ENCODE measurements around the gene ELL.
A peak's percentile ranks its signal among the peaks of the same experiment; 100 is the strongest.

Gene ELL

GRCh38 chr19:18551631-18552030 lies 29.8 kb upstream of the ELL start:
- no peaks in the 10 kb centered on the region for H3K27me3 ChIP-seq (ENCODE audit: control insufficient read depth in 1 of 2, insufficient read depth in 1 of 2, low read length in 2 of 2)
- WGBS, result 83% methylated on average over 5 of the region's 6 CpGs

GRCh38 chr19:18543814-18544475 lies 22.1 kb upstream of the ELL start:
- H3K18ac ChIP-seq (ENCODE audit: low read depth in 1 of 2, low read length in 2 of 2), result peak overlapping the region; percentile 64 to 75
- H2BK5ac ChIP-seq (ENCODE audit: low read depth, low read length, poor library complexity, severe bottlenecking), result no peak overlapping the region
- H2BK12ac ChIP-seq (ENCODE audit: low read length in 2 of 2), result peak overlapping the region in 1 of 2 experiments; percentile 97
- H2BK120ac ChIP-seq (ENCODE audit: low read depth, low read length), result peak overlapping the region; percentile 73
- H3K36me3 ChIP-seq (ENCODE audit: control insufficient read depth in 1 of 2, insufficient read depth in 2 of 2, low read depth in 1 of 2, low read length in 2 of 2), result peaks cover 22 to 24% of the 10 kb centered on the region in 2 experiments
- H3K9me3 ChIP-seq (ENCODE audit: control insufficient read depth, low read length), result no peaks in the 10 kb centered on the region
- peak overlapping the region in 1 of 2 experiments; percentile 33 for H3K4ac ChIP-seq (ENCODE audit: low read depth in 1 of 2, low read length in 2 of 2)
- no peak overlapping the region for H3K27ac ChIP-seq (ENCODE audit: low read length, poor library complexity, severe bottlenecking)
- peaks cover 11% of the 10 kb centered on the region for H3K4me1 ChIP-seq (ENCODE audit: control insufficient read depth, insufficient read depth, low read depth, low read length)
- H2BK15ac ChIP-seq (ENCODE audit: low read depth, poor library complexity, severe bottlenecking), result peak overlapping the region; percentile 23
- H4K8ac ChIP-seq (ENCODE audit: low read length), result peak overlapping the region; percentile 100
- WGBS, result 11% methylated on average over 11 of the region's 12 CpGs
- peak overlapping the region; percentile 88 for H3K4me2 ChIP-seq (ENCODE audit: low read length, poor library complexity, severe bottlenecking)
- no peak overlapping the region for H3K14ac ChIP-seq (ENCODE audit: low read length in 2 of 2)
- peak overlapping the region; percentile 82 for H3K9ac ChIP-seq (ENCODE audit: low read length)
- H2AK5ac ChIP-seq (ENCODE audit: low read length, severe bottlenecking), result no peak overlapping the region
- H3K23ac ChIP-seq (ENCODE audit: low read length in 2 of 2), result no peak overlapping the region
- H3K79me1 ChIP-seq (replicated peaks; ENCODE audit: low read length, poor library complexity, severe bottlenecking), result peaks cover 21% of the 10 kb centered on the region
- H2AFZ ChIP-seq (ENCODE audit: low read depth, low read length), result peak overlapping the region; percentile 43
- peak overlapping the region; percentile 92 for H4K91ac ChIP-seq (ENCODE audit: low read length)
- no peaks in the 10 kb centered on the region for H3K27me3 ChIP-seq (ENCODE audit: control insufficient read depth in 1 of 2, insufficient read depth in 1 of 2, low read length in 2 of 2)
- peak overlapping the region; percentile 52 to 79 for H3K4me3 ChIP-seq (ENCODE audit: insufficient read depth in 1 of 2, low read depth in 1 of 2, low read length in 2 of 2)
- DNase-seq, result peak; percentile 84

More at GRCh38 chr19:18551631-18552030, 29.8 kb upstream of the ELL start:
- H3K23ac ChIP-seq (ENCODE audit: low read length in 2 of 2), result no peak overlapping the region
- H3K27ac ChIP-seq (ENCODE audit: low read length, poor library complexity, severe bottlenecking), result no peak overlapping the region
- H3K4me3 ChIP-seq (ENCODE audit: insufficient read depth in 1 of 2, low read depth in 1 of 2, low read length in 2 of 2), result no peak overlapping the region
- H4K91ac ChIP-seq (ENCODE audit: low read length), result no peak overlapping the region
- no peak overlapping the region for H3K9ac ChIP-seq (ENCODE audit: low read length)
- H3K9me3 ChIP-seq (ENCODE audit: control insufficient read depth, low read length), result no peaks in the 10 kb centered on the region
- no peak overlapping the region for H2BK120ac ChIP-seq (ENCODE audit: low read depth, low read length)
- no peak overlapping the region for H3K4ac ChIP-seq (ENCODE audit: low read depth in 1 of 2, low read length in 2 of 2)
- H2AK5ac ChIP-seq (ENCODE audit: low read length, severe bottlenecking), result no peak overlapping the region
- no peak overlapping the region for H2BK15ac ChIP-seq (ENCODE audit: low read depth, poor library complexity, severe bottlenecking)
- H4K8ac ChIP-seq (ENCODE audit: low read length), result no peak overlapping the region
- no peaks in the 10 kb centered on the region for H3K36me3 ChIP-seq (ENCODE audit: control insufficient read depth in 1 of 2, insufficient read depth in 2 of 2, low read depth in 1 of 2, low read length in 2 of 2)
- H2AFZ ChIP-seq (ENCODE audit: low read depth, low read length), result no peak overlapping the region
- H2BK12ac ChIP-seq (ENCODE audit: low read length in 2 of 2), result no peak overlapping the region
- H3K4me2 ChIP-seq (ENCODE audit: low read length, poor library complexity, severe bottlenecking), result no peak overlapping the region
- no peaks in the 10 kb centered on the region for H3K4me1 ChIP-seq (ENCODE audit: control insufficient read depth, insufficient read depth, low read depth, low read length)
- no peak overlapping the region for H3K14ac ChIP-seq (ENCODE audit: low read length in 2 of 2)
- no peaks in the 10 kb centered on the region for H3K79me1 ChIP-seq (replicated peaks; ENCODE audit: low read length, poor library complexity, severe bottlenecking)
- no peak overlapping the region for H3K18ac ChIP-seq (ENCODE audit: low read depth in 1 of 2, low read length in 2 of 2)
- H2BK5ac ChIP-seq (ENCODE audit: low read depth, low read length, poor library complexity, severe bottlenecking), result no peak overlapping the region
- DNase-seq, result no peak

GRCh38 chr19:18542941-18543813 lies 21.3 kb upstream of the ELL start, which contains the start of gene FKBP8:
Gene FKBP8, minus strand, starts transcription at chr19:18543573. Its CDS starts 1,603 bp downstream, at chr19:18541970.
- peak within 1 kb of the TSS; percentile 94 for H2BK15ac ChIP-seq (ENCODE audit: low read depth, poor library complexity, severe bottlenecking)
- peak within 1 kb of the TSS; percentile 50 to 83 for H3K14ac ChIP-seq (ENCODE audit: low read length in 2 of 2)
- peak within 1 kb of the TSS; percentile 79 for H2BK5ac ChIP-seq (ENCODE audit: low read depth, low read length, poor library complexity, severe bottlenecking)
- H4K8ac ChIP-seq (ENCODE audit: low read length), result peak within 1 kb of the TSS; percentile 100
- peaks cover 21% of the 10 kb centered on the region for H3K79me1 ChIP-seq (replicated peaks; ENCODE audit: low read length, poor library complexity, severe bottlenecking)
- 1% methylated on average over 33 of the region's 86 CpGs for WGBS
- H3K36me3 ChIP-seq (ENCODE audit: control insufficient read depth in 1 of 2, insufficient read depth in 2 of 2, low read depth in 1 of 2, low read length in 2 of 2), result peaks cover 26 to 28% of the 10 kb centered on the region in 2 experiments
- no peak within 1 kb of the TSS for H3K23ac ChIP-seq (ENCODE audit: low read length in 2 of 2)
- H3K4me3 ChIP-seq (ENCODE audit: insufficient read depth in 1 of 2, low read depth in 1 of 2, low read length in 2 of 2), result peak within 1 kb of the TSS; percentile 86 to 92
- peaks cover 11% of the 10 kb centered on the region for H3K4me1 ChIP-seq (ENCODE audit: control insufficient read depth, insufficient read depth, low read depth, low read length)
- peak within 1 kb of the TSS; percentile 43 for H2AFZ ChIP-seq (ENCODE audit: low read depth, low read length)
- no peaks in the 10 kb centered on the region for H3K9me3 ChIP-seq (ENCODE audit: control insufficient read depth, low read length)
- H3K18ac ChIP-seq (ENCODE audit: low read depth in 1 of 2, low read length in 2 of 2), result peak within 1 kb of the TSS; percentile 96 to 98
- peak within 1 kb of the TSS; percentile 88 for H3K4me2 ChIP-seq (ENCODE audit: low read length, poor library complexity, severe bottlenecking)
- DNase-seq, result peak; percentile 86
- peak within 1 kb of the TSS; percentile 73 to 76 for H3K4ac ChIP-seq (ENCODE audit: low read depth in 1 of 2, low read length in 2 of 2)
- peak within 1 kb of the TSS; percentile 92 for H3K9ac ChIP-seq (ENCODE audit: low read length)
- H2BK12ac ChIP-seq (ENCODE audit: low read length in 2 of 2), result peak within 1 kb of the TSS; percentile 71 to 97
- peak within 1 kb of the TSS; percentile 99 for H2BK120ac ChIP-seq (ENCODE audit: low read depth, low read length)
- peak within 1 kb of the TSS; percentile 1 for H3K27ac ChIP-seq (ENCODE audit: low read length, poor library complexity, severe bottlenecking)
- peak within 1 kb of the TSS; percentile 96 for H4K91ac ChIP-seq (ENCODE audit: low read length)
- peak within 1 kb of the TSS; percentile 14 for H2AK5ac ChIP-seq (ENCODE audit: low read length, severe bottlenecking)
- no peaks in the 10 kb centered on the region for H3K27me3 ChIP-seq (ENCODE audit: control insufficient read depth in 1 of 2, insufficient read depth in 1 of 2, low read length in 2 of 2)
